Measurements from ENCODE around the gene EEF1AKMT2.
A peak's percentile ranks its signal among the peaks of the same experiment; 100 is the strongest.

EEF1AKMT2 gene

GRCh38 chr10:124728830-124729661 is 62.6 kb downstream of the EEF1AKMT2 start:
- no peaks in the 10 kb centered on the region for H3K9me3 Mint-ChIP-seq
- no peak for TF ChIP-seq CTCF (IDR thresholded peaks at IDR 0.05)
- peak overlapping the region; percentile 61 for H3K27ac Mint-ChIP-seq
- H3K27me3 Mint-ChIP-seq (ENCODE audit: low read depth, poor library complexity), result peaks cover 5% of the 10 kb centered on the region
- H3K4me1 Mint-ChIP-seq, result peaks cover 53% of the 10 kb centered on the region
- DNase-seq, result no peak
- no peak overlapping the region for H3K4me3 Mint-ChIP-seq
- peaks cover 21% of the 10 kb centered on the region for H3K36me3 Mint-ChIP-seq (ENCODE audit: low read depth)

- Mint-ChIP-seq H3K36me3 (ENCODE audit: low read depth) (peaks cover 21% of the 10 kb centered on the region), H3K27me3 (ENCODE audit: low read depth, poor library complexity) (peaks cover 5% of the 10 kb centered on the region), H3K27ac (peak overlapping the region; percentile 61), H3K4me1 (peaks cover 53% of the 10 kb centered on the region), H3K9me3 (no peaks in the 10 kb centered on the region), H3K4me3 (no peak overlapping the region)
- TF ChIP-seq CTCF (IDR thresholded peaks at IDR 0.05), result no peak
- DNase-seq, result no peak
Observed at GRCh38 chr10:124728071-124728829, 63.4 kb downstream of the EEF1AKMT2 start.

DNA sequence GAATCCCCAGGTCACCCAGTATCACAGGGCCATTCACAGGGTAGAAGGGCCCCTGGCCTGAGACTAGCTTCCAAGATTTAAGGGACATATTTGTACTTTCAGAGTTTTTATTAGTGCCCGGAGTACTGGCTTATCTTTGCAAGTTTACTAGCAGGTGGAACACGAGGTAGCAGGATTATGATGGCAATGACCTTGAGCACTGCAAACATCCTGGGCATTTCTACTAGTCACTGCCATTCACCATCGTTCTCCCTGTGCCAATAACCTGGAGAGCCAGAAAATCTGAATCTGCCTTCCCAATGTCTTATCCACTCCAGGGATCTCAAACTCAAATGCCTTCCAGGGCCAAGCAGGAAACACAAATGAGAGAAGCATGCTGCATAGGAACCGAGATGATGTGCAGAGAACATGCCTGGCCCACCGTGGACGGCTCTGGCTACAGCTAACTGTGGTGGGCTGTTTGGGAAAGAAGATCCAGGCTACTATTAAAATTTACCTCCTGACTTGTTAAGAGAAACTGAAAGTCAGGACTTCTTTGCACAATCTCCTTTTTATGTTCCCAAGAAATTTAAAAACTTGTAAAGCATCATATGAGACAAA is 64.2 kb downstream of the EEF1AKMT2 start:
- no peak for TF ChIP-seq CTCF (IDR thresholded peaks at IDR 0.05)
- H3K27me3 Mint-ChIP-seq (ENCODE audit: low read depth, poor library complexity), result peaks cover 5% of the 10 kb centered on the region
- peaks cover 13% of the 10 kb centered on the region for H3K36me3 Mint-ChIP-seq (ENCODE audit: low read depth)
- no peak overlapping the region for H3K4me3 Mint-ChIP-seq
- H3K4me1 Mint-ChIP-seq, result peaks cover 54% of the 10 kb centered on the region
- no peak overlapping the region for H3K27ac Mint-ChIP-seq
- H3K9me3 Mint-ChIP-seq, result no peaks in the 10 kb centered on the region
- no peak for DNase-seq

GRCh38 chr10:124725791-124726190 is 65.9 kb downstream of the EEF1AKMT2 start:
- Mint-ChIP-seq H3K4me1 (peaks cover 67% of the 10 kb centered on the region), H3K4me3 (no peak overlapping the region), H3K36me3 (ENCODE audit: low read depth) (peaks cover 23% of the 10 kb centered on the region), H3K9me3 (no peaks in the 10 kb centered on the region), H3K27ac (no peak overlapping the region), H3K27me3 (ENCODE audit: low read depth, poor library complexity) (peaks cover 5% of the 10 kb centered on the region)
- no peak for TF ChIP-seq CTCF (IDR thresholded peaks at IDR 0.05)
- no peak for DNase-seq

DNA sequence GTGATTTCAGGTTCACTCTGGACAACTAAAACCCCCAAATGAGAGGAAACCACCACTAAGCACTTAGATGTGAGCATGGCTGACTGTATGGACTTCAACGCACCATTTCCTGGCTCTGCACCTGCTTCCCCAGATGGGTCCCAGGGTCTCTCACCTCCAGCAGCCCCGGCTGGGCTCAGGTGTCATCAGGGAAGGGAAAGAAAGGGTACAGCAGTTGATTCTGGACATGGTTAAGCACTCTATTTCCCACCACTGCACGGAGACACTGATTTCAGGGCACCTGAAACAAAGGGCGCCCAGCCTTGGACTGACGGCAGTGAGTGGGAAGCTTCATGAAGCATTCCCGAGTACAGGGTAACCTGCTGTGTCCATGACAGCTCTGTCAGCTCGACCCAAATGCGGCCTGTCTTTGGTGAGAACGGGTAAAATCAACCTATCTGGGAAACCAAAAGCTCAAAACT is 66.5 kb downstream of the EEF1AKMT2 start:
- Mint-ChIP-seq H3K9me3 (no peaks in the 10 kb centered on the region), H3K27ac (no peak overlapping the region), H3K4me3 (no peak overlapping the region), H3K27me3 (ENCODE audit: low read depth, poor library complexity) (peaks cover 5% of the 10 kb centered on the region), H3K36me3 (ENCODE audit: low read depth) (peaks cover 29% of the 10 kb centered on the region), H3K4me1 (peaks cover 67% of the 10 kb centered on the region)
- DNase-seq, result no peak
- no peak for TF ChIP-seq CTCF (IDR thresholded peaks at IDR 0.05)
